22Rv1 (cell line): Measurements from ENCODE around the gene TNS1.

ENCODE experiments used
- ZFX ChIP-seq: fragments of 450-650 bp; IDR thresholded peaks from 2 replicates; pipeline ENCODE4 v1.6.1; 2017; ENCODE audit warnings: antibody characterized with exemption, borderline replicate concordance
- TF ChIP-seq, protein P1 (sequence below): fragments of 450-650 bp; IDR thresholded peaks from 2 replicates; pipeline ENCODE4 v1.5.1; 2017; ENCODE audit warnings: mild to moderate bottlenecking

DNA sequence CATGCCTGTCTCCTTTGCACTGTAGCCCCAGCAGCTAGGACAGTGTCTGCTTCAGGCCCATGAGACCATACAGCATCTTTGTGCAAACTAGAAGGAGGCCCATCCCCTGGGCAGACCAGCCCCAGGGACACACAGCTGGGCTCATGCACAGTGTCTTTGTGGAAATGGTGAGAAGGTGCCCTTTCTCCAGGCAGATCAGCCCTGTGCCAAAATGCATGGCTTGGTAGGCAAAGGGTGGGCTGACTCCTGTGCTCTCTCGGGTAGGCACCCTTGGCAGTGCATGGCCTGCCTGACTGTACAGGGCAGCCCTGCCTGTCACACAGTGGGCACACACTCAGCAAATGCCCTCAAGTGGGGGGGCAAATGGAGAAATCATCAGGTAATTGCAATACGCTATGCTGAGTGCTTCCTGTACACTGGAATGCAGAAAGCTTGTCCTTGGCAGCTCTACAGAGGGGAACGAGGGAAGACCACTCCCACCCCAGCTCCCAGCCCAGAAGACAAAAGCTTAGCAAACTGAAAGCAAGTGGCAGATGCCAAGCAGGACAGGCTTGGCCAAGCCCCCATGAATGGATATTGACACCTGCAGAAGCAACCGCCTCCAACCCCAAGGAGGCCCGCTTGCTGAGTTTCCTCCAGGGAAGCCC, 21.6 kb downstream of the TNS1 start:
- TF ChIP-seq, protein P1, sequence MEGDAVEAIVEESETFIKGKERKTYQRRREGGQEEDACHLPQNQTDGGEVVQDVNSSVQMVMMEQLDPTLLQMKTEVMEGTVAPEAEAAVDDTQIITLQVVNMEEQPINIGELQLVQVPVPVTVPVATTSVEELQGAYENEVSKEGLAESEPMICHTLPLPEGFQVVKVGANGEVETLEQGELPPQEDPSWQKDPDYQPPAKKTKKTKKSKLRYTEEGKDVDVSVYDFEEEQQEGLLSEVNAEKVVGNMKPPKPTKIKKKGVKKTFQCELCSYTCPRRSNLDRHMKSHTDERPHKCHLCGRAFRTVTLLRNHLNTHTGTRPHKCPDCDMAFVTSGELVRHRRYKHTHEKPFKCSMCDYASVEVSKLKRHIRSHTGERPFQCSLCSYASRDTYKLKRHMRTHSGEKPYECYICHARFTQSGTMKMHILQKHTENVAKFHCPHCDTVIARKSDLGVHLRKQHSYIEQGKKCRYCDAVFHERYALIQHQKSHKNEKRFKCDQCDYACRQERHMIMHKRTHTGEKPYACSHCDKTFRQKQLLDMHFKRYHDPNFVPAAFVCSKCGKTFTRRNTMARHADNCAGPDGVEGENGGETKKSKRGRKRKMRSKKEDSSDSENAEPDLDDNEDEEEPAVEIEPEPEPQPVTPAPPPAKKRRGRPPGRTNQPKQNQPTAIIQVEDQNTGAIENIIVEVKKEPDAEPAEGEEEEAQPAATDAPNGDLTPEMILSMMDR: no peak
- TF ChIP-seq ZFX: no peak
